Measurements from ENCODE around the gene PKIG. TPM values are rescaled to one million over a fixed set of nuclear protein-coding genes. Genes with fewer than 3 reads are reported as not detected.
A peak's percentile ranks its signal among the peaks of the same experiment; 100 is the strongest.

The PKIG gene
- polyA plus RNA-seq, 3 donors from 2014 or later, result 1.6 to 2.6 (median 1.8) TPM

GRCh38 chr20:44593751-44594150 is 11.4 kb downstream of the PKIG start:
- peaks cover 11% of the 10 kb centered on the region in 2 donors for H3K4me1 Mint-ChIP-seq
- peaks cover 0 to 2% (median 0%) of the 10 kb centered on the region in 3 donors for H3K27me3 Mint-ChIP-seq (ENCODE audit: low read depth in 3 of 3)
- no peaks in the 10 kb centered on the region for H3K9me3 Mint-ChIP-seq
- DNase-seq, result no peak
- no peak overlapping the region for H3K4me3 Mint-ChIP-seq
- no peak overlapping the region for H3K27ac Mint-ChIP-seq
- H3K36me3 Mint-ChIP-seq, result no peaks in the 10 kb centered on the region

- DNase-seq, result no peak
- Mint-ChIP-seq H3K4me1 (peaks cover 15 to 16% of the 10 kb centered on the region in 2 donors), H3K4me3 (no peak overlapping the region), H3K36me3 (no peaks in the 10 kb centered on the region), H3K27ac (no peak overlapping the region), H3K27me3 (ENCODE audit: low read depth in 3 of 3) (peaks cover 0 to 2% (median 0%) of the 10 kb centered on the region in 3 donors), H3K9me3 (no peaks in the 10 kb centered on the region)
These were observed 12.4 kb downstream of the PKIG start for GRCh38 chr20:44594730-44595129.

DNA sequence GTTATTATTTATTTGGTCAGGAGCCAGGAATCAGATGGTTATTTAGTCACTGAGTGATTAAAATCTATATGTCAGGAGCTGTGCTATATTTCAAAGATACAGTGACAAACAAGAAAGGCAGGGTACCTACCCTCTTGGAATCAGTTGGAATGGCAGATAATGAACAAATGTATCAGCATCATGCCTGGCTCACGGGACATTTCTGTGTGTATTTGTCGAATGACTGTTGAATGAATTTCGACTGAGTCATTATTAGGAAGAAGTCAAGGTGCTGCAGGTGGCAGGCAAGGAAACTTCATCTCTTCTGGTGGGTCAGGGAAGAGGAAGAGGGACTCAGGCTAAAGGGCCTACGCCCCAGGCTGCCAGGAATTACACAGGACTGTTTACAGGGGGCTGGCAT is 13.6 kb downstream of the PKIG start:
- H3K9me3 Mint-ChIP-seq, result no peaks in the 10 kb centered on the region
- no peaks in the 10 kb centered on the region for H3K36me3 Mint-ChIP-seq
- no peak overlapping the region for H3K27ac Mint-ChIP-seq
- H3K4me1 Mint-ChIP-seq, result peaks cover 15 to 16% of the 10 kb centered on the region in 2 donors
- H3K27me3 Mint-ChIP-seq (ENCODE audit: low read depth in 3 of 3), result peaks cover 0 to 2% (median 2%) of the 10 kb centered on the region in 3 donors
- no peak for DNase-seq
- no peak overlapping the region for H3K4me3 Mint-ChIP-seq

GRCh38 chr20:44596876-44597275 is 14.5 kb downstream of the PKIG start:
- H3K27me3 Mint-ChIP-seq (ENCODE audit: low read depth in 3 of 3), result peaks cover 0 to 2% (median 2%) of the 10 kb centered on the region in 3 donors
- peaks cover 15 to 16% of the 10 kb centered on the region in 2 donors for H3K4me1 Mint-ChIP-seq
- peak overlapping the region in 1 of 6 donors; percentile 8 for H3K27ac Mint-ChIP-seq
- DNase-seq, result no peak
- H3K36me3 Mint-ChIP-seq, result no peaks in the 10 kb centered on the region
- H3K9me3 Mint-ChIP-seq, result no peaks in the 10 kb centered on the region
- no peak overlapping the region for H3K4me3 Mint-ChIP-seq

DNA sequence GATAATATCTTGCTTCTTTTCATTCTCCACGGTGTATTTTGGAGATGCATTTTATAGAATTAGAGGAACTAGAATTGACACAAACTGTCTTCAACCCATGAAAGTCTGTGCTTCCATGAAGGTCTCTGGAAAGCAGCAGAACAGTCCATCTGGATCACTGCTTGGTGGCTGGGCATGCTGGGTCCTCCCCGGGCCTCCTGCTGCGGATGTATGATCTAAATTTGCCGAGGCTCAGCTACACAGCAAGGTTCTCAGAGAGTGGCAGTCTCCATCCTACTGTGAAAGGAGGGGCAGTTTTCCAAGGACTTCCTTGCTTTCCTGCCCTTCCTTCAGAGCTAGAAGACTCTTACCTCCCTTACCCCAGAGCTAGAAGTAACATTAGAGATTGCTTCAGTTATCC is 15.1 kb downstream of the PKIG start:
- no peak for DNase-seq
- Mint-ChIP-seq H3K36me3 (no peaks in the 10 kb centered on the region), H3K9me3 (no peaks in the 10 kb centered on the region), H3K27me3 (ENCODE audit: low read depth in 3 of 3) (peaks cover 0 to 2% (median 2%) of the 10 kb centered on the region in 3 donors), H3K4me1 (peaks cover 15 to 16% of the 10 kb centered on the region in 2 donors), H3K4me3 (no peak overlapping the region), H3K27ac (peak overlapping the region in 3 of 6 donors; percentile 22 to 84 (median 80))

DNA sequence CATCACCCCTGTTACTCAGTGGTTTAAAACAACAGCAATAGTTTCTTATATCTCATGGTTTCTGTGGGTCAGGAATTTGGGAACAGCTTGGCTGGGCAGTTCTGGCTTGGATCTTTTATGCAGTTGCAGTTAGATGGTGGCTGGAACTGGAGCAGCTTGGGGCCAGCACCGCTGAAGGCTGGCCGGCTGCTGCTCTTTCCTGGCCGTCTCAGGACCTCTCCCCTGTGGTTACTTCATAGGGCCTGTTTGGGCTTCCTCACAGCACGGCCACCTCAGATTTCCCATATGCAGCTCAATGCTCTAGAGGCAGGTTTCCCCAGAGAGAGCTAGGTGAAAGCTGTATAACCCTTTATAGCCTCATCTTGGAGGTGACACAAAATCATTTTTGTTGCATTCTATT is 15.6 kb downstream of the PKIG start:
- H3K4me1 Mint-ChIP-seq, result peaks cover 15 to 16% of the 10 kb centered on the region in 2 donors
- H3K4me3 Mint-ChIP-seq, result peak overlapping the region in 1 of 5 donors; percentile 5
- H3K27ac Mint-ChIP-seq, result peak overlapping the region in 5 of 6 donors; percentile 22 to 84 (median 80)
- no peaks in the 10 kb centered on the region for H3K9me3 Mint-ChIP-seq
- no peaks in the 10 kb centered on the region for H3K36me3 Mint-ChIP-seq
- H3K27me3 Mint-ChIP-seq (ENCODE audit: low read depth in 3 of 3), result peaks cover 0 to 2% (median 2%) of the 10 kb centered on the region in 3 donors
- DNase-seq, result no peak

- no peak for DNase-seq
- Mint-ChIP-seq H3K9me3 (no peaks in the 10 kb centered on the region), H3K27ac (peak overlapping the region in 5 of 6 donors; percentile 22 to 84 (median 80)), H3K27me3 (ENCODE audit: low read depth in 3 of 3) (peaks cover 0 to 2% (median 2%) of the 10 kb centered on the region in 3 donors), H3K4me1 (peaks cover 15 to 16% of the 10 kb centered on the region in 2 donors), H3K36me3 (no peaks in the 10 kb centered on the region), H3K4me3 (peak overlapping the region; percentile 5 to 56 (median 24))
These were observed 16.3 kb downstream of the PKIG start for GRCh38 chr20:44598423-44599305.

- Mint-ChIP-seq H3K27me3 (ENCODE audit: low read depth in 3 of 3) (peaks cover 0 to 2% (median 2%) of the 10 kb centered on the region in 3 donors), H3K27ac (peak overlapping the region in 2 of 6 donors; percentile 31 to 55), H3K9me3 (no peaks in the 10 kb centered on the region), H3K4me3 (no peak overlapping the region), H3K4me1 (peaks cover 15 to 16% of the 10 kb centered on the region in 2 donors), H3K36me3 (no peaks in the 10 kb centered on the region)
- no peak for DNase-seq
These were observed 17.3 kb downstream of the PKIG start for GRCh38 chr20:44599715-44600114.

DNA sequence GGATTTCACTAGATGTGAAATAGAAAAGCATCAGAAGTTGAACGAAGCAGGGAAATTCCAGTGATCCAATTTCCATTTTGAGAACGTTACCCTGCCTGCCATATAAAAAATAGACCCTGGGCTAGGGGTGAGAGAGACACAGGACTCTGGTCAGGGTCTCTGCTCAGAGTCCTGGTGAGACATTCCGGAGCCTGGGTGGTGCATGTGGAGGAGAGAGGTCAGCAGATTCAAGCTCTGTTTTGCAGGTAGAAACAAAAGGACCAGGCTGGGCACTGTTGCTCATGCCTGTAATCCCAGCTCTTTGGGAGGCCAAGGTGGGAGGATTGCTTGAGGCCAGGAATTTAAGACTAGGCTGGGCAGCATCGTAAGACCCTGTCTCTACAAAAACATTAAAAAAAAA is 17.9 kb downstream of the PKIG start:
- no peak for DNase-seq
- H3K9me3 Mint-ChIP-seq, result no peaks in the 10 kb centered on the region
- no peak overlapping the region for H3K27ac Mint-ChIP-seq
- peaks cover 1 to 2% (median 2%) of the 10 kb centered on the region in 3 donors for H3K27me3 Mint-ChIP-seq (ENCODE audit: low read depth in 3 of 3)
- H3K4me1 Mint-ChIP-seq, result peaks cover 15 to 16% of the 10 kb centered on the region in 2 donors
- no peaks in the 10 kb centered on the region for H3K36me3 Mint-ChIP-seq
- H3K4me3 Mint-ChIP-seq, result no peak overlapping the region

DNA sequence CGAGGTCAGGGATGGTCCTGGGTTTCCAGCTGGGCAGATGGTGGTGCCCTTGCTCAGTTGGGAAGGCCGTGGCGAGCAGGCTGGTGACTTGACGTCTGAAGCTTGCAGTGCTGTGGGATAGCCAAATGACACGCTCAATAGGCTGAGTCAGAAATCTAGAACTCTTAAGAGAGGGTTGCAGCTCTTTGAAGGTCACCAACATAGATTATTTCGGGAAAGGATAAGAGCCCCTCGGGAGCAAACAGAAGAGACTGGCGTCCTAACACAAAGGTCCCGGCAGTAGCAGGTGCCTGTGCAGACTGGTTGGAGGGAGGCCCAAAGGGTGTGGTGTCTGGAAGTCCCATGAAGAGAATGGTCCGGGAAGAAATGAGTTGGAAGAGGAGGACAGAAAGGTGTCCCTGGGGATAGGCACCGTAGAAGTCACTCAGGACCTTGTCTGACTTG is 18.4 kb downstream of the PKIG start:
- H3K27ac Mint-ChIP-seq, result no peak overlapping the region
- H3K9me3 Mint-ChIP-seq, result no peaks in the 10 kb centered on the region
- H3K4me1 Mint-ChIP-seq, result peaks cover 15 to 16% of the 10 kb centered on the region in 2 donors
- no peaks in the 10 kb centered on the region for H3K36me3 Mint-ChIP-seq
- H3K4me3 Mint-ChIP-seq, result no peak overlapping the region
- peaks cover 1 to 2% (median 2%) of the 10 kb centered on the region in 3 donors for H3K27me3 Mint-ChIP-seq (ENCODE audit: low read depth in 3 of 3)
- DNase-seq, result no peak

DNA sequence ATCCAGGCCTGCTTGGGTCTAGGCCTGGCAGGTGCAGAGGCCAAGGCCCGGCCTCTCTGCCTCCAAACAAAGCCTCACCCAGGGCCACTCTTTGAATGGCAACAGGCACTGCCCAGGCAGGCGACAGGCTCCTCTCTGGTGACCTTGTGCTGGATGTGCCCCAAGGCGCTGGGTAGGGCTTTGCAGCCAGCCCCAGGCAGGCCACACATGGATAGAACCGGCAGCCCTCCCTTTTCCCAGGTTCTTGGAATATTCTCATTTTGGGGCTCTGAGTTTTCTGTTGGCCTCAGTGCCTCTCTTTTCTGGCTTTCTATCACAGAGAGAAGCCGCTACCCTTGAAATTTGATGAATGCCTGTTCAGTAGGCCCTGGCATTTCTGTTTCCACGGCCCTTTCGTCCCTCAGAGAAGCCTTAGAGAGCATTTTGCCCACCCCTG is 18.9 kb downstream of the PKIG start:
- Mint-ChIP-seq H3K4me1 (peaks cover 15 to 16% of the 10 kb centered on the region in 2 donors), H3K27ac (no peak overlapping the region), H3K4me3 (no peak overlapping the region), H3K36me3 (no peaks in the 10 kb centered on the region), H3K9me3 (no peaks in the 10 kb centered on the region), H3K27me3 (ENCODE audit: low read depth in 3 of 3) (peaks cover 1 to 3% (median 2%) of the 10 kb centered on the region in 3 donors)
- DNase-seq, result no peak

- Mint-ChIP-seq H3K9me3 (no peaks in the 10 kb centered on the region), H3K4me1 (peaks cover 15 to 16% of the 10 kb centered on the region in 2 donors), H3K27me3 (ENCODE audit: low read depth in 3 of 3) (peaks cover 1 to 3% (median 2%) of the 10 kb centered on the region in 3 donors), H3K4me3 (no peak overlapping the region), H3K36me3 (no peaks in the 10 kb centered on the region), H3K27ac (no peak overlapping the region)
- DNase-seq, result no peak
These were observed 19.4 kb downstream of the PKIG start for GRCh38 chr20:44601801-44602204.

- Mint-ChIP-seq H3K9me3 (no peaks in the 10 kb centered on the region), H3K36me3 (no peaks in the 10 kb centered on the region), H3K27me3 (ENCODE audit: low read depth in 3 of 3) (peaks cover 1 to 2% (median 1%) of the 10 kb centered on the region in 3 donors), H3K27ac (no peak overlapping the region), H3K4me1 (peaks cover 8 to 10% of the 10 kb centered on the region in 2 donors), H3K4me3 (no peak overlapping the region)
- no peak for DNase-seq
These were observed 20.9 kb downstream of the PKIG start for GRCh38 chr20:44603327-44603726.

DNA sequence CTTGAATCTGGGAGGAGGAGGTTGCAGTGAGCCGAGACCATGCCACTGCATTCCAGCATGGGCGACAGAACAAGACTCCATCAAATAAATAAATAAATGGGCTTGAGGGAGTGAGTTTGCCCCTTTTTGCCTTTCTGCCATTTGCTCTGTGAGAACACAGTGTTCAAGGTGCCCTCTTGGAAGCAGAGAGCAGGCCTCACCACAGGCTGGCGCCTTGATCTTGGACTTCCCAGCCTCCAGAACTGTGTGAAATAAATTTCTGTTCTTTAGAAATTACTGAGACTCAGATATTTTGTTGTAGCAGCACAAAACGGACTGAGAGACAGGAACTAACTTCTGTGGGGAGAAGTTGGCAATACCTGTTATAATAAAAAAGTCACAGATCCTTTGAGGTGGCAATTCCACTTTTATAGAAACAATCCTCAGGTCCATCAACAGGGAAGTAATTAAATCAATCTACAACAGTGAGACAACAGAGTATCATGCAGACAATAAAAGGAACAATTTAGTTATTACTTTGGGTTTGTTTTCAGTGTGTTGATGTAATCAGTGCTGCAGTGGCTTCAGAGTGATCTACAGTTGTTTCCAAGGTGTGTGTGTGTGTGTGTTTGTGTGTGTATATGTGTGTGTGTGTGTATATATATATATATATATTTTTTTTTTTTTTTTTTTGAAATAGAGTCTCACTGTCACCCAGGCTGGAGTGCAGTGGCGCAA is 24.5 kb downstream of the PKIG start:
- H3K27me3 Mint-ChIP-seq (ENCODE audit: low read depth in 3 of 3), result peaks cover 15 to 19% (median 15%) of the 10 kb centered on the region in 3 donors
- peaks cover 28 to 33% of the 10 kb centered on the region in 2 donors for H3K4me1 Mint-ChIP-seq
- no peak overlapping the region for H3K4me3 Mint-ChIP-seq
- H3K36me3 Mint-ChIP-seq, result no peaks in the 10 kb centered on the region
- no peaks in the 10 kb centered on the region for H3K9me3 Mint-ChIP-seq
- DNase-seq, result no peak
- peak overlapping the region in 1 of 6 donors; percentile 71 for H3K27ac Mint-ChIP-seq
